Muscle layer of duodenum (tissue), 2 donors: ENCODE results near the gene GRAP.

Experiments used
- H3K27ac ChIP-seq: one replicate; pipeline ENCODE4 v1.7.0; 2013; ENCODE audit warnings: mild to moderate bottlenecking, low read length
- H3K27me3 ChIP-seq: one replicate; pipeline ENCODE4 v1.7.0; 2013; ENCODE audit warnings: low read depth, mild to moderate bottlenecking, control low read depth, low read length
- H3K36me3 ChIP-seq, 2 donors: one replicate each; pipeline ENCODE4 v1.7.0; 2013; ENCODE audit warnings: low read length in 2 of 2, control low read depth in 1 of 2, mild to moderate bottlenecking in 1 of 2; ENCODE audit not compliant: insufficient read depth in 2 of 2, control insufficient read depth in 1 of 2
- H3K4me1 ChIP-seq, 2 donors: one replicate each; pipeline ENCODE4 v1.7.0; 2013; ENCODE audit warnings: low read length in 2 of 2, mild to moderate bottlenecking in 2 of 2, control low read depth in 1 of 2, moderate library complexity in 1 of 2; ENCODE audit not compliant: insufficient read depth in 2 of 2, control insufficient read depth in 1 of 2
- H3K4me3 ChIP-seq, 2 donors: one replicate each; pipeline ENCODE4 v1.7.0; 2013; ENCODE audit warnings: low read length in 2 of 2, low read depth in 1 of 2, mild to moderate bottlenecking in 1 of 2
- H3K9me3 ChIP-seq, 2 donors: one replicate each; pipeline ENCODE4 v1.7.0; 2013; ENCODE audit warnings: low read length in 2 of 2, control low read depth in 1 of 2, mild to moderate bottlenecking in 1 of 2; ENCODE audit not compliant: control insufficient read depth in 1 of 2
- donor health status: healthy.

GRAP gene

GRCh38 chr17:19004421-19005136 is 42.2 kb downstream of the GRAP start, which contains the start of gene FAM83G:
TSS of gene FAM83G (minus strand) at chr17:19004764. CDS start at chr17:19004041, 723 bp downstream.
- peak within 1 kb of the TSS; percentile 69 for H3K27ac ChIP-seq

DNA sequence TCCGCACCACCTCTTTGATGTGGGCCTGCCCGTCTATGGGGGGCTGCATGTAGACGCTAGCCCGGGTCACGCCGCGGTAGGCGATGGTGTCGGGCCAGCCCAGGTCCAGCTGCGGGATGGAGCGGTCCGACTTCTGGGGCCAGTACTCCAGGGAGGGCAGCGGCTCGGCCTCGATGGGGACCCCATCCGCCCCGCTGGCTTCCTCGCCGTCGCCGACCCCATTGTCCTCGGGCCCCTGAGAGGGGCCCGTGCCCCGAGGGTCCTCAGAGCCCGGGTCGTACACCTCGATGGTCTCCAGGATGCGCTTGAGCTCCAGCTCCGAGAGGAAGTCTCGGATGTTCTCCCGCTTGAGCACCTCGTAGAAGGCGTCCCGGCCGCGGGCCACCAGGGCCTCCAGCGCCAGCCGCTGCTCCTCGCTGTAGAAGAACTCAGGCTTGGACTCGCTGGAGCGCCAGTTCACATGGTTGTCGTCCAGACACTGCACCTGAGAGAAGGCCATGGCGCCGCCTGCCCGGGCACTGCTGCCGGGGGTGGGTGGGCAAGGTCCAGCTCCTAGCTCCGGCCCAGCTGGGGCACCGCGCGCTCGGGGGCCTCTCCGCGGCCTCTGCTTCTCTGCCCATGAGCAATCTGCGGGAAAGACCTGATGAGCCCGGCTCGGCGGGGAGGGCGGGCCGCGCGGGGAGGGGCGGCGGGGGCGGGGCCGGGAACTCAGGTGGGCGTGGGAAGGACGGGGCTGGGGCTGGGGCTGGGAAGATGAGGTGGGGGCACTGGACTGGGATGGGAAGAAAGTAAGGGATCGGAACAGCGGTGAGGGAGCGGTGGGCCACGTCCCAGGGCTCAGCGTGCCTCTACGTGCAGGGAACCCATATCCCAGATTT is 43.0 kb downstream of the GRAP start:
- H3K27me3 ChIP-seq = no peaks in the 10 kb centered on the region
- H3K4me3 ChIP-seq = peak overlapping the region; percentile 50 to 67
- no peak overlapping the region for H3K27ac ChIP-seq
- no peaks in the 10 kb centered on the region for H3K4me1 ChIP-seq
- no peaks in the 10 kb centered on the region for H3K36me3 ChIP-seq
- peaks cover 0 to 2% of the 10 kb centered on the region in 2 donors for H3K9me3 ChIP-seq

More at GRCh38 chr17:19004421-19005136, 42.2 kb downstream of the GRAP start, which contains the start of gene FAM83G:
- peak within 1 kb of the TSS; percentile 50 to 67 for H3K4me3 ChIP-seq
- H3K4me1 ChIP-seq = no peaks in the 10 kb centered on the region
- H3K9me3 ChIP-seq = peaks cover 0 to 2% of the 10 kb centered on the region in 2 donors
- no peaks in the 10 kb centered on the region for H3K36me3 ChIP-seq
- H3K27me3 ChIP-seq = no peaks in the 10 kb centered on the region

DNA sequence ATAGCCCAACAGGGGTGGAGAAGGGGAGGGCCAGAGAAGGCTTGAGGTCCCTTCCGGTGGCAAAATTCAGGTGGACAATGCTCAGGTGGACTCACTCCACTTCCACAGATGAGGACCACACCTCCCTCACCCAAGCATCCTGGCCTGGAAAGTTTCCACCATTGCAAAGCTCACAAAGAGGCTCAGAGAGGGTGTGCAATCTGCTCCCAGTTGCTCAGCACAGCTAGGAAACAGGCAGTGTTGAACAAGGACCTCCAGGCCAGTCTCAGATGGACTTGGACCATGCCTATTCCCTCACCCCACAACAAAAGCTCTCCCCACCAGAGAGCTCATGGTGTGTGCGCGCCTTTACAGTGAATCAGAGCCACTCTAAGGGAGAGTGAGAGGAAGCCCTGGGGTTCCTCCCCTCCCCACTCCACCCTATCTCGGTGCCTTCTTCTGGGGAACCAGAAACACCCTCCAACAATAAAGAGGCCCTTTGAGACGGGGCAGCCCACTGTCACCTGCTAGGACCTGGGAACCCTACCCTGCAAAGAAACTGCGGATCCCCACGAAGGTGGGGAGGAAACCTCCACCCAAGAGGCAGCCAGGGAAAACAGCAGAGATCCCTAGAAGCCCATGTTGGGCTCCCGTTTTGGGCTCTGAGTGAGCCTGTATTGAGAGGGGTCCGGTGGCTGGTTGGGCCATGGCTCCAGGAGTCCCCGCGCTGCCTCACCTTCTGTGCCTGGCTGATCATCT is 43.8 kb downstream of the GRAP start:
- peaks cover 0 to 2% of the 10 kb centered on the region in 2 donors for H3K9me3 ChIP-seq
- no peaks in the 10 kb centered on the region for H3K36me3 ChIP-seq
- H3K4me1 ChIP-seq = no peaks in the 10 kb centered on the region
- H3K4me3 ChIP-seq = peak overlapping the region; percentile 33 to 67
- no peak overlapping the region for H3K27ac ChIP-seq
- no peaks in the 10 kb centered on the region for H3K27me3 ChIP-seq

DNA sequence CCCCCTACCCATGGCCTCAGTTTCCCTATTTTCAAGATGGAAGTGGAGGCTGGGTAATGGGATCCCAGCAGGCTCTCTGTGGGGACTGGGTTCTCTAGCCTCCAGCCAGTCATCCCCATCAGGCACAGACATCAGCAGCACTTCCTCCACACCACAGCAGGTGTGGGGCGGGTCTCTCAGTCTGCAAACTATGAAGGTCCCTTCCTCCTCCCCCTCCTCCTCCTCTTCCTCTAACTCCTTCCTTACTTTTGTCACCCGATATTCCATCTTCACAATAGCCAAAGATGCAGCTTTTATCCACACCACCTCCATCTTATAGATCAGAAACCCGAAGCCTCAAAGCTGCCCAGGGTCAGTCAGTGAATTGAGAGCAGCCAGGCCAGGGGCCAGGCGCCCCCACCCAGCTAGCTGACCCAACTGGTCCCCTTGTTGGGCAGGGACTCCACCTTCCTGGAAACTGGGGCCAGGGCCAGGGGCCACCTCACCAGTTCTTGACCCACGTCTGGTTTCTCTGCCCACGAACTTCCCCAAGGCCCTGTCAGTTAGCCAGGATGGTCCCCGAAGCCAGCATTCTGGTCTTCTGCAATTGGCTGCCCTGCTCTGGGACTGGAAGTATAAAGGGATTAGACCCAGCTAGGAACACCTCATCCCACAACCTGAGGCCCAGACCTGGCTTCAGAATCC is 44.7 kb downstream of the GRAP start:
- no peak overlapping the region for H3K27ac ChIP-seq
- no peaks in the 10 kb centered on the region for H3K4me1 ChIP-seq

GRCh38 chr17:19000531-19001325 is 46.0 kb downstream of the GRAP start:
- no peaks in the 10 kb centered on the region for H3K4me1 ChIP-seq
- H3K27ac ChIP-seq = no peak overlapping the region
- peaks cover 0 to 7% of the 10 kb centered on the region in 2 donors for H3K9me3 ChIP-seq
- no peaks in the 10 kb centered on the region for H3K27me3 ChIP-seq
- peaks cover 0 to 7% of the 10 kb centered on the region in 2 donors for H3K36me3 ChIP-seq
- H3K4me3 ChIP-seq = no peak overlapping the region

More for the DNA sequence above, 44.7 kb downstream of the GRAP start:
- Histone ChIP-seq H3K4me3 (peak overlapping the region in 1 of 2 donors; percentile 8), H3K9me3 (peaks cover 0 to 2% of the 10 kb centered on the region in 2 donors), H3K27me3 (no peaks in the 10 kb centered on the region), H3K36me3 (no peaks in the 10 kb centered on the region)

GRCh38 chr17:18999911-19000310 is 46.8 kb downstream of the GRAP start:
- no peak overlapping the region for H3K27ac ChIP-seq
- H3K36me3 ChIP-seq = peaks cover 0 to 7% of the 10 kb centered on the region in 2 donors
- H3K4me1 ChIP-seq = no peaks in the 10 kb centered on the region
- H3K9me3 ChIP-seq = peaks cover 0 to 10% of the 10 kb centered on the region in 2 donors
- no peak overlapping the region for H3K4me3 ChIP-seq
- no peaks in the 10 kb centered on the region for H3K27me3 ChIP-seq

- no peak overlapping the region for H3K27ac ChIP-seq
- H3K36me3 ChIP-seq = peaks cover 0 to 7% of the 10 kb centered on the region in 2 donors
- H3K4me3 ChIP-seq = no peak overlapping the region
- no peaks in the 10 kb centered on the region for H3K27me3 ChIP-seq
- H3K9me3 ChIP-seq = peaks cover 0 to 10% of the 10 kb centered on the region in 2 donors
- no peaks in the 10 kb centered on the region for H3K4me1 ChIP-seq
Observed at GRCh38 chr17:18999394-18999793, 47.4 kb downstream of the GRAP start.

- Histone ChIP-seq H3K36me3 (peaks cover 0 to 7% of the 10 kb centered on the region in 2 donors), H3K9me3 (peaks cover 0 to 10% of the 10 kb centered on the region in 2 donors), H3K27ac (no peak overlapping the region), H3K27me3 (no peaks in the 10 kb centered on the region), H3K4me1 (no peaks in the 10 kb centered on the region), H3K4me3 (no peak overlapping the region)
Observed at GRCh38 chr17:18997650-18998196, 49.0 kb downstream of the GRAP start.

- no peak overlapping the region for H3K27ac ChIP-seq
- no peak overlapping the region for H3K4me3 ChIP-seq
- peaks cover 0 to 10% of the 10 kb centered on the region in 2 donors for H3K9me3 ChIP-seq
- H3K36me3 ChIP-seq = peaks cover 0 to 7% of the 10 kb centered on the region in 2 donors
- H3K27me3 ChIP-seq = no peaks in the 10 kb centered on the region
- no peaks in the 10 kb centered on the region for H3K4me1 ChIP-seq
Observed at GRCh38 chr17:18996458-18996857, 50.3 kb downstream of the GRAP start.

- Histone ChIP-seq H3K36me3 (peaks cover 0 to 7% of the 10 kb centered on the region in 2 donors), H3K27me3 (no peaks in the 10 kb centered on the region), H3K9me3 (peaks cover 0 to 10% of the 10 kb centered on the region in 2 donors), H3K4me1 (no peaks in the 10 kb centered on the region), H3K27ac (no peak overlapping the region), H3K4me3 (no peak overlapping the region)
Observed at GRCh38 chr17:18995220-18995619, 51.5 kb downstream of the GRAP start.
